Suprapubic skin (tissue), 4 donors: ENCODE results near the gene DDX49. TPM values are rescaled to one million over a fixed set of nuclear protein-coding genes. Genes with fewer than 3 reads are reported as not detected.

Experiments
- DNase-seq, 2 donors: peaks; one replicate each; pipeline ENCODE4 v3.0.0-alpha.2; 2019; ENCODE audit warnings: low spot score in 2 of 2
- H3K27ac ChIP-seq: fragments of 200-600 bp; sonication (generic); one replicate; pipeline ENCODE4 v1.5.1; 2019
- H3K27me3 ChIP-seq: fragments of 200-600 bp; sonication (generic); one replicate; pipeline ENCODE4 v1.5.1; 2019
- H3K36me3 ChIP-seq: fragments of 200-600 bp; sonication (generic); one replicate; pipeline ENCODE4 v1.5.1; 2019
- H3K4me1 ChIP-seq: fragments of 200-600 bp; sonication (generic); one replicate; pipeline ENCODE4 v1.5.1; 2019
- H3K4me3 ChIP-seq: fragments of 200-600 bp; sonication (generic); one replicate; pipeline ENCODE4 v1.5.1; 2019; ENCODE audit warnings: mild to moderate bottlenecking
- H3K9me3 ChIP-seq: fragments of 200-600 bp; sonication (generic); one replicate; pipeline ENCODE4 v1.5.1; 2019
- EP300 ChIP-seq: sonication (generic); formaldehyde crosslinking; IDR thresholded peaks from one replicate; pipeline ENCODE4 v1.6.1; 2017; ENCODE audit warnings: antibody characterized with exemption
- POLR2A ChIP-seq, 2 donors: fragments of 450-650 bp; IDR thresholded peaks; one replicate each; pipeline ENCODE4 v1.6.1; 2017; ENCODE audit warnings: antibody characterized with exemption in 2 of 2, mild to moderate bottlenecking in 2 of 2, moderate library complexity in 2 of 2
- POLR2AphosphoS5 ChIP-seq, 3 donors: sonication (generic); formaldehyde crosslinking; IDR thresholded peaks; one replicate each; pipeline ENCODE4 v1.6.1; 2017; ENCODE audit warnings: antibody characterized with exemption in 3 of 3
- WGBS: methylation state at CpG from one replicate; pipeline ENCODE4 v1.1.5; 2018; 5-methylcytosine and 5-hydroxymethylcytosine counted together
- total RNA-seq, 4 donors: library from RNA; depleted of rRNA; stranded (reverse); fragments of >200 nt; gene quantifications; one replicate each; pipeline ENCODE4 v1.1.0, GENCODE V29; 2016
- TF ChIP-seq, protein P1 (sequence below), 2 donors: fragments of 200-600 bp in 1 of 2; fragments of 450-650 bp in 1 of 2; sonication (generic) in 1 of 2; IDR thresholded peaks; one replicate each; pipeline ENCODE4 v1.5.1; 2016 to 2019; ENCODE audit warnings: antibody characterized with exemption in 2 of 2, mild to moderate bottlenecking in 1 of 2, moderate library complexity in 1 of 2

DDX49 gene
- total RNA-seq, 4 donors from 2014 or later, result 43.4 to 75.6 (median 58.4) TPM

DNA sequence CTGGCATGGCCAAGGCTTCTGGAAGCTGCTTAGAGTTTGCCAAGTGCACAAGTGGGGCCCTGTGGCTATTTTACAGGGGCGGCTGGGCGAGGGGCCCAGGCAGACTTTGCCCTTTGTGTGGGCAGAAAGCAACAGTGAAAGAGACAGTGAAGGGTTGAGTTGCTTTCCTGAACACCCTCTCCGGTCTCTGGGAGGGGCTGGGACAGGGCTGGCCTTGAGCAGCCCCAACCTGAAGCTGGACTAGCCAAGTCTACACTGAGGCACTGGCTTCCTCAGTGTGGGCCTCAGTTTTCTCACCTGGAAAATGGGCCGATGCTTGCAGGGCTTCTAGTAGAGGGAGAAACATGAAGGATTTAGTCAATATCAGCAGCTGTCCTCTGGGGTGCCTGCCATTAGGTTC, 23.9 kb downstream of the DDX49 start:
- H3K4me1 ChIP-seq, result peaks cover 21% of the 10 kb centered on the region
- H3K27me3 ChIP-seq, result no peaks in the 10 kb centered on the region
- H3K36me3 ChIP-seq, result peaks cover 4% of the 10 kb centered on the region
- TF ChIP-seq EP300 (no peak), POLR2A (IDR thresholded peaks at IDR 0.05) (no peak), POLR2AphosphoS5 (IDR thresholded peaks at IDR 0.05) (no peak)
- TF ChIP-seq, protein P1, sequence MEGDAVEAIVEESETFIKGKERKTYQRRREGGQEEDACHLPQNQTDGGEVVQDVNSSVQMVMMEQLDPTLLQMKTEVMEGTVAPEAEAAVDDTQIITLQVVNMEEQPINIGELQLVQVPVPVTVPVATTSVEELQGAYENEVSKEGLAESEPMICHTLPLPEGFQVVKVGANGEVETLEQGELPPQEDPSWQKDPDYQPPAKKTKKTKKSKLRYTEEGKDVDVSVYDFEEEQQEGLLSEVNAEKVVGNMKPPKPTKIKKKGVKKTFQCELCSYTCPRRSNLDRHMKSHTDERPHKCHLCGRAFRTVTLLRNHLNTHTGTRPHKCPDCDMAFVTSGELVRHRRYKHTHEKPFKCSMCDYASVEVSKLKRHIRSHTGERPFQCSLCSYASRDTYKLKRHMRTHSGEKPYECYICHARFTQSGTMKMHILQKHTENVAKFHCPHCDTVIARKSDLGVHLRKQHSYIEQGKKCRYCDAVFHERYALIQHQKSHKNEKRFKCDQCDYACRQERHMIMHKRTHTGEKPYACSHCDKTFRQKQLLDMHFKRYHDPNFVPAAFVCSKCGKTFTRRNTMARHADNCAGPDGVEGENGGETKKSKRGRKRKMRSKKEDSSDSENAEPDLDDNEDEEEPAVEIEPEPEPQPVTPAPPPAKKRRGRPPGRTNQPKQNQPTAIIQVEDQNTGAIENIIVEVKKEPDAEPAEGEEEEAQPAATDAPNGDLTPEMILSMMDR (IDR thresholded peaks at IDR 0.05), result no peak
- no peak overlapping the region for H3K27ac ChIP-seq
- H3K9me3 ChIP-seq, result no peaks in the 10 kb centered on the region
- no peak overlapping the region for H3K4me3 ChIP-seq
- DNase-seq, result no peak
- 77% methylated on average over 4 of the region's 4 CpGs for WGBS

DNA sequence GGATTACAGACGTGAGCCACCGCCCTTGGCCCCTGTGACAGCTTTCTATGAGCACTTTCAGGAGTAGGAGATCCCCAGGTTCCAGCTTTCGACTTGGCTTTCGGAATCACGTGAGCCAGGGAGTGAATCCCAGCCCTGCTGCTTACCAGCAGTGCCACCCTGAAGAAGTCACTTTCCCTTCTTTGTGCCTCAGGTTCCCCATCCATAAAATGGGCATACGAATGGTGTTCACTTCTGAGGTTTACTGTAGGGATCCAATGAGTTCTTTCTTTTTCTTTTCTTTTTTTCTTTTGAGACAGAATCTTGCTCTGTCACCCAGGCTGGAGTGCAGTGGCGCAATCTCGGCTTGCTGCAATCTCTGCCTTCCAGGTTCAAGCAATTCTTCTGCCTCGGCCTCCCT, 25.8 kb downstream of the DDX49 start:
- Histone ChIP-seq H3K4me3 (no peak overlapping the region), H3K9me3 (no peaks in the 10 kb centered on the region), H3K4me1 (peaks cover 7% of the 10 kb centered on the region), H3K36me3 (no peaks in the 10 kb centered on the region), H3K27me3 (no peaks in the 10 kb centered on the region), H3K27ac (no peak overlapping the region)
- WGBS, result 92% methylated on average over 9 of the region's 9 CpGs
- no peak for TF ChIP-seq POLR2AphosphoS5 (IDR thresholded peaks at IDR 0.05)
- TF ChIP-seq, protein P1 (IDR thresholded peaks at IDR 0.05), result no peak
- no peak for TF ChIP-seq POLR2A (IDR thresholded peaks at IDR 0.05)
- TF ChIP-seq EP300, result no peak
- no peak for DNase-seq

DNA sequence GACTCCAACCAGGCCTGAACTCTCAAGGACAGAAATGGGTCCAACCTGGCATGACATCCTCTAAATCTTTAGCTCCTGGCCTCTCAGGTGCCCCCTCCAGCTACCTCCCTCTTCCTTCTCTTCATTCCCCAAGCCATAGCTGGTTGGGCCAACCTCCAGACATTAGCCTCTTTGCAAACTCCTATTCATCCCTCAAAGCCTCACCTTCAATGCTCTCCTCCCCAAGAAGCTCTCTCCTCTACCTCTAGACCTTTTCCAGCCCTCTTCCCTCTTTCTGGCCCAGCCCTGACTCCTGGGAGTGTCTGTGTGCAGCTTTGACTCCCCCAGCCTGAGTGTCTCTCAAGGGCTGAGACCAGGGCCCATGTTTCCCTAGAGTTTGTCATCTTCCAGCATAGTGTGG, 26.8 kb downstream of the DDX49 start:
- H3K9me3 ChIP-seq, result no peaks in the 10 kb centered on the region
- H3K4me1 ChIP-seq, result peaks cover 5% of the 10 kb centered on the region
- TF ChIP-seq, protein P1 (IDR thresholded peaks at IDR 0.05), result no peak
- TF ChIP-seq POLR2AphosphoS5 (IDR thresholded peaks at IDR 0.05) (no peak), POLR2A (IDR thresholded peaks at IDR 0.05) (no peak)
- no peak for DNase-seq
- no peaks in the 10 kb centered on the region for H3K36me3 ChIP-seq
- no peak overlapping the region for H3K27ac ChIP-seq
- H3K4me3 ChIP-seq, result no peak overlapping the region
- no peaks in the 10 kb centered on the region for H3K27me3 ChIP-seq

DNA sequence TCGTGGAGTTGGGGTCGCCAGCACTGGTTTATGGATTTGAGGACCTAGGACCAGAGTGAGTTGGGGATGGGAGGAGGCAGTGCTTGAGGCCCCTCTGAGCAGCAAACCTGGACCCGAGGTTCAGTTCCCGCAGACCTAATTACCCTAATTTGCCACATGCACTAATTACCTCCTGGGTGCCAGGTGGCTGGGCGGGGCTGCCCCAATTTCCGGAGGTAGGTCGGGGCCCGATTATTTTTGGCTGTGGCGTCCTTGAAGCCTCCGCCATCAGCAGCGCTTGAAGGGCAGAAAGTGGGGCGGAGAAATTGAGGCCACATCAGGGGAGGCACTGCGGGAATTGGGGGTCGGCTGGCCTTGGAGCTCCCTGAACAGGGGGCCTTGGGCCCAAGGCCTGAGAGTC, 27.4 kb downstream of the DDX49 start:
- Histone ChIP-seq H3K4me1 (no peaks in the 10 kb centered on the region), H3K27me3 (no peaks in the 10 kb centered on the region), H3K9me3 (no peaks in the 10 kb centered on the region), H3K27ac (no peak overlapping the region), H3K4me3 (no peak overlapping the region), H3K36me3 (no peaks in the 10 kb centered on the region)
- TF ChIP-seq POLR2AphosphoS5 (IDR thresholded peaks at IDR 0.05) (no peak), EP300 (no peak), POLR2A (IDR thresholded peaks at IDR 0.05) (no peak)
- TF ChIP-seq, protein P1 (IDR thresholded peaks at IDR 0.05), result no peak
- no peak for DNase-seq
- 83% methylated on average over 6 of the region's 14 CpGs for WGBS

DNA sequence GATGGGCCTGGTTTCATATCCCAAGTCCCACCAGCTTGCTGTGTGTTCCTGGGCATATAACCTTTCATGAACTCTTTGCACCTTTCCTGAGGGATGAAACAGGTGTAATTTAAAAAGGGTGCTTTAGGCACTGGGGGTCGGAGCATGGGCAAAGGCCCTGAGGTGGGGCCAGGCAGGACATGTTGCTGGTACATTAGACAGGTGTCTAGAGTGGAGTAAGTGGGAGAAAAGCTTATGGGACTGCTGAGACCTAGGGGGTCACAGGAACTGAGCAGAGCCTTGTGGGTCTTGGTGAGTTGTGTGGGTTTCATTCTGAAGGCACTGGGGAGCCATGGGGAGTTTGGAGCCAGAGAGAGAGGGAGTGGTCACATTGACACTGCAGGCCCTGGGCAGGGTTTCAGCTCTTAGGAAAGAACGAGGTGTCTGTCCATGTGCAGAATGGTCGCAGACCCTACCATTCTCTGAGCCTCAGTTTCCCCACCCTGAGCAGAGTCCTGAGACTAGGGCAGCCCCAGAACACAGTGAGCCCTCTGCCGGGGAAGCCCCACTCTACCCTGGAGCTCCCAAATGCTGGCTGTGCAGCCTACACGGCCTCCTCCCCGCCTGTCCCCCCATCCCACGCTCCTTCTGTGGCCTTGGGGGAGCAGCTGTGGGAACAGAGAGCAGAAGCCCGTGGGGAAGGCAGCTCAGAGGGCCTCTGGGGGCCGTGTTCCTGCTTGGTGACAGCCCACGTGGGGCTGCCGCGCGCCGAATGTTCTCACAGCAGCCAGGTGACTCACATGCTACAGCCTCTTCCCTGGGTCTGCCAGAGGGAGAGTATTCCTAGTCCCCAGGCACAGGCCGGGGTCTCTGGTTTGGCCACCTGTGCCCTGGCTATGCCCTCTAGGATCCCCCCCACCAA, 28.8 kb downstream of the DDX49 start:
- WGBS, result 73% methylated on average over 8 of the region's 15 CpGs
- no peaks in the 10 kb centered on the region for H3K4me1 ChIP-seq
- no peaks in the 10 kb centered on the region for H3K9me3 ChIP-seq
- TF ChIP-seq, protein P1 (IDR thresholded peaks at IDR 0.05), result no peak
- TF ChIP-seq POLR2A (IDR thresholded peaks at IDR 0.05), result no peak
- no peak for TF ChIP-seq EP300
- no peak for TF ChIP-seq POLR2AphosphoS5 (IDR thresholded peaks at IDR 0.05)
- no peak for DNase-seq
- H3K36me3 ChIP-seq, result no peaks in the 10 kb centered on the region
- no peaks in the 10 kb centered on the region for H3K27me3 ChIP-seq
- no peak overlapping the region for H3K4me3 ChIP-seq
- no peak overlapping the region for H3K27ac ChIP-seq
